GM19351 (cell line): Measurements from ENCODE around the gene OSBPL3.

Experiments used
- ATAC-seq: cut with Tn5 transposase; IDR thresholded peaks from one replicate; pipeline ENCODE4 v1.9.1; 2021; ENCODE audit warnings: mild to moderate bottlenecking, moderate library complexity; ENCODE audit not compliant: unreplicated experiment

OSBPL3 gene

GRCh38 chr7:24833549-24833948, 146.4 kb downstream of the OSBPL3 start:
- peak; percentile 28 for ATAC-seq

GRCh38 chr7:24831240-24831639, 148.7 kb downstream of the OSBPL3 start:
- ATAC-seq: no peak

- no peak for ATAC-seq
These were observed 149.4 kb downstream of the OSBPL3 start for GRCh38 chr7:24830440-24831050.

DNA sequence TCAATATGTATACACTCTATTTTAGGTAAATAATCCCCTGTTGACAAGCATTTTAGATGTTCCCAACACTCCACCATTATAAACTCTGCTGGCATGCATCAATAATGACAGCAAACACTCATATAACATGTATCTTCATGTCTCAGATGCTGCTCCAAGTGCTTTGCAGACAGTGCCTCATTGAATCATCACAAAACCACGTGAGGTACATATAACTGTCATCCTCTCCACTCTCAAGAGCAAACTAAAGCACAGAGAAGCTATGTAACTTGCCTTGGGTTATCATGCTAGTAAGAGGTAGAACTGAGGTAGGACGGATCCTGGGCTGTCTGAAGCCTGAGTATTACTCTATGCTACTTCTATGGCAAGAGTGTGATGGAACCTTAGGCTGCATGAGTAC, 150.2 kb downstream of the OSBPL3 start:
- ATAC-seq: no peak

DNA sequence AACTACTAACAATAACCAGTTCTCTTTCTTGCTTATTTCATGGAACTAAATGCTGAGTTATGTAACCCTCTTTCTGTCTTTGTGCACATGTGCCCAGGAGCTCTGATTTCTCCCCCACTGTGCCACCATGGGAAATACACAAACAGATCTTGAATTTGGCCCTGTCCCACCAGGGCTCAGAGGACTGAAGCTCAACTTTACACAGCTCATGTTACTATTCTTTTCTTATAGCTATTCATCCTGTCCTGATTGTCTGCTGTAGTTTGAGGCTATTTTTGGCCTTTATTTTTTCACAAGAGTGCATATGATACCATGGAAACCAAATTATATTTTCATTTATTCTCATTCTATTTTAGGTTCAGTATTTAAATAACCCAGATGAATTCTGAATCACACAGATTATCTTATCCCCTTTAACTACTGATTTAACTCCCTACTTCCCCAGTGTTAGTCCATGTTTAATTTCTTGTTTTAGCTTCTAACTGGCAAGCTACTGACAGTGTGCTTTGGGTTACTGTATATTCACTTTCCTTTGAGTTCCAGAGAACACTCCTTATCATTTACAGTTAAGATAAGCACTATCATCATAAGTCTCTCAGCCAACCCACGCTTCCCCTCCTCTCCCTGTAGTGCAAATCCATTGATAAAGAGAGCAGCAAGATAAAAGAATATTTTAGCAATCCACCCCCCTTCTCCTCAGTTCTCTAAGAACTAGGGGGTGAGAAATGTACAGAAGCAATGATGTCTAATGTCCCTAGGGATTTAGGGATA, 150.9 kb downstream of the OSBPL3 start:
- no peak for ATAC-seq

GRCh38 chr7:24827589-24827988, 152.4 kb downstream of the OSBPL3 start:
- no peak for ATAC-seq

DNA sequence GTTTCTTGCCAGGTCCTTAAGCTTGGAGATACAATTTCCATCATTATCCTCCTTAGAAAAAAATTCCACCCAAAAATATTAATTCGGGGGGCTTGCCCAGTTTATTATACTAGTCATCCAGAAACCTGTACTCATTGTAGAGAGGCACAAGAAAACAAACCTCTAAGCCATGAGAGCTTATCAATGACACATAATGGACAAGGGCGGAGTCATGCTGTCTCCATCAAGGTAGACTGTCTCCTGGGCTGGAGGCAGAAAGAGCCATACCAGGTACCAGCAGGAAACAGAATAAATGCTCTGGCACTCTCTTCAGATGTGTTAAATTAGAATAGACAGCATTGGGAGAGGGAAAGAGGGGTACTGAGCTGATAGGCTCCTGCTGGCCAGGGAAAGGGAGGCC, 153.0 kb downstream of the OSBPL3 start:
- no peak for ATAC-seq

GRCh38 chr7:24826662-24827020, 153.3 kb downstream of the OSBPL3 start:
- no peak for ATAC-seq

DNA sequence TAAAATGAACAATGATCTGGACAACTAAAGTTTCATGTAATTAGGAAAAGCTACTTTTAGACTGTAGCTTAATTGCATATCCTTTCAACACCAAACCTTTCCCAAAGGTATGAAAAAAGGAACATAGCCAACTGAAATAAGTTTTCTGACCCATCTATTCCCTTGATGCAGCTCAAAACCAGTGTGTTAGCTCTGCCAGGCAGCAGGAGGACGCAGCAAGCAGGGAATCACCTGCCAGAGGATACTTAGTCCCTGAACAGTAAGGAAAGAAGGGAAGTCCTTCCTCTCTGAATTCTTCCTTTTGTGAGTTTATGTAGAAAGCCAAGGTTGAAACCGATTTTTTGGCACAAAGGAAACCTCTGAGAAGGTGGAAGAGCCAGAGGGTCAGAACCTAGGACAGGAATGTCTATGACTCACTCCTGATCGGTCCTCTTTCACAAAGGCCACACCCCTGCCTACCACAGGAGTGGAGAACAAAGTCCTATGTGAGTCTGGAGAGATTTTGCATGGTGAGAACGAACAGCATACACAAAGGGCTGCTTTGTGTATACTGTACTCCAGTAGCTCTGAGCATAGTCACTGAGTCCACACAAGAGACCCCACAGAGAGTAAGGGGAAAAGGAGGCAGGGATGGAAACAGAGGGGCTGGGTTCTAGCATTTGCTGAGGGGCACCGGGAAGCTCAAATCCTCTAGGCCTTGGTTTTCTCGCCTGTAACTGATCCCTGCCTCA, 153.9 kb downstream of the OSBPL3 start:
- ATAC-seq: no peak

DNA sequence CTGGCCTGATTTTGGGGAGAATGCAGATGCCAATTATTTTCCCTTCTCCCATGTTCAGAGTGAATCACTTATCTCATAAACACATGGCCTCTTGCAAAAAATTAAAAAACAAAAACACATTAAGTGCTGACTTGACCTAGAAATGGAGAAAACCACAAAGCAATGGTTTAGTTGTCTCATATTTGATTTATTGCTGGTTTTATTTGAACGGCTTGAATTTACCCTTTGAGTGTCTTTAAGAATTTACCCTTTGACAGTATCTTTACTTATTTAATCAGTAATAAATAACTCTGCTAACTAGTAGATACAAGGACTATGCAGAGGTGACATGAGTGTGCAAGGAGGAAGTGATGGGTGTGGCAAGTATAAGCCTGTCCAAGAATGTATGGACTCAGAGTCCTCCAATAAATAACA, 154.6 kb downstream of the OSBPL3 start:
- ATAC-seq: no peak

GRCh38 chr7:24824896-24825295, 155.1 kb downstream of the OSBPL3 start:
- no peak for ATAC-seq

DNA sequence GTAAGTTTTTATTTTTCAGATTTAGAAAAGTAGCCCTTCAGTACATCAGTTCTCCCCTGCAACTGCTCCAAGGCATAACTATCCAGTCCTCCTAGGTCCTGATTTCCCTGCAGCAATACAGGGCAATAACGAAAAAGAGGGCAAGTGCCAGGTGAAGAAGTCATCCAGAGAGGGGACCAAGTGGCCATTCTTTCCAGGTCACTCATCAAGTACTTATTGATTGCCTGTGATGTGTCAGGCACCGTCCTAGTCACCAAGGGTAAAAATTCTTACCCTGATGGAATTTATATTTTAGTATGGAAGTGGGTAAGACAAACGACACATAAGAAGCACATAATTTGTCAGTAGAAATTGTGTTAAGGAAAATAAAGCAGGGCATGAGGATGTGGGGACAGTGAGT, 155.6 kb downstream of the OSBPL3 start:
- no peak for ATAC-seq

GRCh38 chr7:24821754-24822054, 158.3 kb downstream of the OSBPL3 start:
- ATAC-seq: no peak

- ATAC-seq: peak; percentile 77
These were observed 158.8 kb downstream of the OSBPL3 start for GRCh38 chr7:24821045-24821753.

- no peak for ATAC-seq
These were observed 159.3 kb downstream of the OSBPL3 start for GRCh38 chr7:24820730-24821044.

DNA sequence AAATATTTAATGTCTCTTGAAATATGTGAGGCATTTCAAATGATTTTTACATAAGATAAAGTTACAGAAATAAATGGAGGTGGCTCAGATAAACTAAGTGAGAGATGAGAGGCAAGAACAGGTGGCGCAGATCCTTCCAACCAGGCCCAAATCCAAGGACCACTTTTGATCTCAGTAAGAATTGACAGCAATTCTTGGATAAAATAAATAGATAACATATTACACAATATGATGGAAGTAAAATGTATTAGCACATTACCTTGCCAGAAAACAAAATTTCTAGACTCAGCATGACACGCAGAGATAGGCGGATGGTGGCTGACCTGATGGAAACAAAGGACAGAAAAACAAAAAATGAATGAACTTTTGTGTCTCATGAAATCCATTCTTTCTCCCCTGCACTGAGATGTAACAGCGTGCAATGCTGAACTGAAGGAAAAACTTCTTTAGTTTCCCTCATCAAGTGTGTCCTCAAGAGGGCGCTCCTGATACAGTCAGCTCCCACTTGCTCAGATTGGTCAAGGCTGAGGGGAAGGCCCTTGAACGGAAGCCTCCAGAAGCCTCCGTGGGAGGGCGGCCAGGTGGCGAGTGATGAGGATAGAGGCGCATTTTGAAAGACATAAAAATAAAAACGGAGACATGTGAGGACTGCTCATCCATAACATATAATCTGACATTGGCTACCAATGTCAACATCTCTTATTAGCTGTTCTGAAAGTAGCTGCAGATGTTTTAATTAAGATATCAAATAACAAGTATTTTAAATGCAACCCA, 159.9 kb downstream of the OSBPL3 start:
- peak; percentile 66 for ATAC-seq

DNA sequence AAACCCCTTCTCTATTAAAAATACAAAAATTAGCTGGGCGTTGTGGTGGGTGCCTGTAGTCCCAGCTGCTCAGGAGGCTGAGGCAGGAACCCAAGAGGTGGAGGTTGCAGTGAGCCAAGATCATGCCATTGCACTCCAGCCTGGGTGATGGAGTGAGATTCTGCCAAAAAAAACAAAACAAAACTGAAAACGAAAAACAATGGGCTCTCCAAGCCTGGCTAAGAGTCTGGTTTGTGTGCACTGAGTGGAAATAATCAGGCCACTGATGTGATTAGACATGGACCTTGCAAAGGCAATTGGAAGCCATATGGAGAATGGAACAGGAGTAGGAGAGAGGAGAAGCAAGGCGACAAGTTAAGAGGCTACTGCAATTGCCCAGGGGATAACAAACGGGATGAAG, 162.6 kb downstream of the OSBPL3 start:
- ATAC-seq: no peak

DNA sequence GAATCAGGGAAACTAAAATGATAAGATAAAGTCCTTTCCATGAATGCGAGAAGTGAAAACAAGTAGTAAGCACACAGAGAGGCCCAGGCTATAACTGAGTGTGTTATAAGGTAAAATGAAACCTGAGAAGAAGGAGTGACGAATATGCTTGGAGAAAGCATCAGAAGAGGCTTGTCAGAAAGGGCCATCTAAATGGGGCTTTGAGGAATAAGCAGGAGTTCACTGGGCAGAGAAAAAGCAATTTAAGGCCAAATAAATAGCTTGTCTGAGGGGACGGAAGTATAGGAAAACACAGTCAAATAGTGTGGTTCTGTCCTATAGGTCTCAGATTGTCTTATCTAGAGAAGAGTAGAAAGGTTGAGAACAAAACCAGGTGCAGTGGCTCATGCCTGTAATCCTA, 163.1 kb downstream of the OSBPL3 start:
- ATAC-seq: no peak

GRCh38 chr7:24812305-24812945, 167.6 kb downstream of the OSBPL3 start:
- peak; percentile 43 for ATAC-seq

DNA sequence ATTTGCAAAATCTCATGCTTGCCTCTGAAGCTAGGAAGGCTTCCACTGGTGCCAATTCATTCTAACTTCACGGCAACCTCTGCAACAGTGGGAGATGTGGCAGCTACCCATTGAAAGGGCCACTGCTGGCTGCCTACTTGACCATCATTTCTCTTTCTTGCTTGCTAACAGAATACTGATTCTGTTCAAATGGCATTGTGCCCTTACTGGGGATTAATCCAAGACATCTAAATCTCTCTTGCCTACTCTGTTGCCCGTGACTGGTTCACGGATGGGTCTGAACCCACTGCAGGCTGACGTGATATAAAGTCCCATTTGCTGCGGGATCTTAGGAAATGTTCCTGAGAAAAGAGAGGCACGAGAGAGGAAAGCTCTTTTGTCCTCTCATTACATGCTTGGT, 171.5 kb downstream of the OSBPL3 start:
- ATAC-seq: no peak

- ATAC-seq: no peak
These were observed 177.7 kb downstream of the OSBPL3 start for GRCh38 chr7:24802300-24802699.
